ENCODE data around the gene PLPPR1.

DNA sequence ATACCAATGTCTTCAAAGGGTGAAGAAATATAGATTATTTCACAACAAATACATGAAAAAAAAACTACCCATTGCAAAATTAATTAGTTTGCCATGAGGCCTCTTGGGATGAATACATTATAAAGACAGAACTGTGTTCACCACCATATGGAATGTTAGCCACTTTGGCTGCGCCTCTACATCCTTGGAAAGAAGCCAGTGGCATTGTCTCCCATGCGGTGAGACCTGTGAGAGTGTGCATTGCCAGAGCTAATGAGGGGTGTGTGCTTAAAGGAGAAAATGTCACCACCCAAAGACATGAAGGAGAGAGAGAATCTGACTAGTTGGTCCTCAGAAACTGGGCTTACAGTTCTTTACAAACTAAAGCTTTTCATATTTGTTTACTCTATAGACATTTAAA is 110.6 kb downstream of the PLPPR1 start:
- TF ChIP-seq, protein P1, sequence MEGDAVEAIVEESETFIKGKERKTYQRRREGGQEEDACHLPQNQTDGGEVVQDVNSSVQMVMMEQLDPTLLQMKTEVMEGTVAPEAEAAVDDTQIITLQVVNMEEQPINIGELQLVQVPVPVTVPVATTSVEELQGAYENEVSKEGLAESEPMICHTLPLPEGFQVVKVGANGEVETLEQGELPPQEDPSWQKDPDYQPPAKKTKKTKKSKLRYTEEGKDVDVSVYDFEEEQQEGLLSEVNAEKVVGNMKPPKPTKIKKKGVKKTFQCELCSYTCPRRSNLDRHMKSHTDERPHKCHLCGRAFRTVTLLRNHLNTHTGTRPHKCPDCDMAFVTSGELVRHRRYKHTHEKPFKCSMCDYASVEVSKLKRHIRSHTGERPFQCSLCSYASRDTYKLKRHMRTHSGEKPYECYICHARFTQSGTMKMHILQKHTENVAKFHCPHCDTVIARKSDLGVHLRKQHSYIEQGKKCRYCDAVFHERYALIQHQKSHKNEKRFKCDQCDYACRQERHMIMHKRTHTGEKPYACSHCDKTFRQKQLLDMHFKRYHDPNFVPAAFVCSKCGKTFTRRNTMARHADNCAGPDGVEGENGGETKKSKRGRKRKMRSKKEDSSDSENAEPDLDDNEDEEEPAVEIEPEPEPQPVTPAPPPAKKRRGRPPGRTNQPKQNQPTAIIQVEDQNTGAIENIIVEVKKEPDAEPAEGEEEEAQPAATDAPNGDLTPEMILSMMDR (IDR thresholded peaks at IDR 0.05), result no peak
- TF ChIP-seq POLR2A (IDR thresholded peaks at IDR 0.05), result no peak
